ENCODE results near the gene CD160.
"Not testable (repeated sequence)": the region's sequence is repeated elsewhere in the genome, so short reads cannot be mapped to it uniquely, and the experiment has no call there.

CD160 gene

DNA sequence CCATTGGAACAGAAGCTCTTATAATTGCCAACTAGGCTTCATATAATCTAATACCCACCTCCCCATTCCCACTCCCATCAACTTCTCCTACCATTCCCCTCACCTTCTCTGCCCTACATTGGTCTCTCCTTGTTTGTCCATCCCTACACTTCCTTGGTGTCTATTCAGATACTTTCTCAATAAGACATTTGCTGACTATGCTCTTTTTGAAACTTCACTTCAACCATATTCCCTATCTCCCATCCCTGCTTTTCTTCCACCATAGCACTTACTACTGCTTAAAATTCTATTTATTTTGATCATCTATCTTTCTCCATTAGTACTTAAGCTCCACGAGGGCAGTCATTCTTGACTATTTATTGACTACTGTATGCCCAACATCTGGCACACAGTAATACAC, 40.4 kb downstream of the CD160 start:
- DNase-seq = no peak

DNA sequence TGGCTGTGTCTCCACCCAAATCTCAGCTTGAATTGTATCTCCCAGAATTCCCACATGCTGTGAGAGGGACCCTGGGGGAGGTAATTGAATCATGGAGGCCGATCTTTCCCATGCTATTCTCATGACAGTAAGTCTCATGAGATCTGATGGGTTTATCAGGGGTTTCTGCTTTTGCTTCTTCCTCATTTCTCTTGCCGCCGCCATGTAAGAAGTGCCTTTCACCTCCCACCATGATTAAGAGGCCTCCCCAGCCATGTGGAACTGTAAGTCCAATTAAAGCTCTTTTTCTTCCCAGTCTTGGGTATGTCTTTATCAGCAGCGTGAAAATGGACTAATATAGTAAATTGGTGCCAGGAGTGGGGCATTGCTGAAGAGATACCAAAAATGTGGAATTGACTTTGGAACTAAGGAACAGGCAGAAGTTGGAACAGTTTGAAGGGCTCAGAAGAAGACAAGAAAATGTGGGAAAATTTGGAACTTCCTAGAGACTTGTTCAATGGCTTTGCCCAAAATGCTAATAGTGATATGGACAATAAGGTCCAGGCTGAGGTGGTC, 41.2 kb downstream of the CD160 start:
- not testable (repeated sequence) for DNase-seq

DNA sequence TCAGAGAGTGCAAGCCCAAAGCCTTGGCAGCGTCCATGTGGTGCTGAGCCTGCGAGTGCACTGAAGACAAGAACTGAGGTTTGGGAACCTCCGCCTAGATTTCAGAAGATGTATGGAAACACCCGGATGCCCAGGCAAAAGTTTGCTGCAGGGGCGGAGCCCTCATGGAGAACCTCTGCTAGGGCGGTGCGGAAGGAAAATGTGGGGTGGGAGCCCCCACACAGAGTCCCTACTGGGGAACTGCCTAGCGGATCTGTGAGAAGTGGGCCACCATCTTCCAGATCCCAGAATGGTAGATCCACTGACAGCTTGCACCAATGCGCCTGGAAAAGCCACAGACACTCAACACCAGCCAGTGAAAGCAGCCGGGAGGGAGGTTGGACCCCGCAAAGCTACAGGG, 42.2 kb downstream of the CD160 start:
- DNase-seq = not testable (repeated sequence)

DNA sequence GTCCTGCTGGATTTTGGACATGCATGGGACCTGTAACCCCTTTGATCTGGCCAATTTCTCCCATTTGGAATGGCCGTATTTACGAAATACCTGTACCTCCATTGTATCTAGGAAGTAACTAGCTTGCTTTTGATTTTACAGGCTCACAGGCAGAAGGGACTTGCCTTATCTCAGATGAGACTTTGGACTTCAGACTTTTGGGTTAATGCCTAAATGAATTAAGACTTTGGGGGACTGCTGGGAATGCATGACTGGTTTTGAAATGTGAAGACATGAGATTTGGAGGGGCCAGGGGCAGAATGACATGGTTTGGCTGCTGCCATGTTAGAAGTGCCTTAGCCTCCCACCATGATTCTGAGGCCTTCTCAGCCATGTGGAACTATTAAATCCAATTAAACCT, 42.7 kb downstream of the CD160 start:
- DNase-seq = not testable (repeated sequence)

DNA sequence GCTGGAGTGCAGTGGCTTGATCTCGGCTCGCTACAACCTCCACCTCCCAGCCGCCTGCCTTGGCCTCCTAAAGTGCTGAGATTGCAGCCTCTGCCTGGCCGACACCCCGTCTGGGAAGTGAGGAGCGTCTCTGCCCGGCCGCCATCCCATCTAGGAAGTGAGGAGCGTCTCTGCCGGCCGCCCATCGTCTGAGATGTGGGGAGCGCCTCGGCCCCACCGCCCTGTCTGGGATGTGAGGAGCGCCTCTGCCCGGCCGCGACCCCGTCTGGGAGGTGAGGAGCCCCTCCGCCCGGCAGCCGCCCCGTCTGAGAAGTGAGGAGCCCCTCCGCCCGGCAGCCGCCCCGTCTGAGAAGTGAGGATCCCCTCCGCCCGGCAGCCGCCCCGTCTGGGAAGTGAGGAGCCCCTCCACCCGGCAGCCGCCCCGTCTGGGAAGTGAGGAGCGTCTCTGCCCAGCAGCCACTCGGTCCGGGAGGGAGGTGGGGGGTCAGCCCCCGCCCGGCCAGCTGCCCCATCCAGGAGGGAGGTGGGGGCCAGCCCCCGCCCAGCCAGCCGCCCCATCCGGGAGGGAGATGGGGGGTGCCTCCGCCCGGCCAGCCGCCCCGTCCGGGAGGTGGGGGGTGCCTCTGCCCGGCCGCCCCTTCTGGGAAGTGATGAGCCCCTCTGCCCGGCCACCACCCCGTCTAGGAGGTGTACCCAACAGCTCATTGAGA, 45.1 kb downstream of the CD160 start:
- not testable (repeated sequence) for DNase-seq

DNA sequence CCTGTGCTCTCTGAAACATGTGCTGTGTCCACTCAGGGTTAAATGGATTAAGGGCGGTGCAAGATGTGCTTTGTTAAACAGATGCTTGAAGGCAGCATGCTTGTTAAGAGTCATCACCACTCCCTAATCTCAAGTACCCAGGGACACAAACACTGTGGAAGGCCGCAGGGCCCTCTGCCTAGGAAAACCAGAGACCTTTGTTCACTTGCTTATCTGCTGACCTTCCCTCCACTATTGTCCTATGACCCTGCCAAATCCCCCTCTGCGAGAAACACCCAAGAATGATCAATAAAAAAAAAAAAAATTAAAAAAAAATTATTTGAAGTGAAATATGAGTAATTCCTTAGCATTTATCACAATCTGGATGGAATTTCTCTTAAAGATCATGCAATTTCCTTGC, 45.8 kb downstream of the CD160 start:
- DNase-seq = not testable (repeated sequence)

DNA sequence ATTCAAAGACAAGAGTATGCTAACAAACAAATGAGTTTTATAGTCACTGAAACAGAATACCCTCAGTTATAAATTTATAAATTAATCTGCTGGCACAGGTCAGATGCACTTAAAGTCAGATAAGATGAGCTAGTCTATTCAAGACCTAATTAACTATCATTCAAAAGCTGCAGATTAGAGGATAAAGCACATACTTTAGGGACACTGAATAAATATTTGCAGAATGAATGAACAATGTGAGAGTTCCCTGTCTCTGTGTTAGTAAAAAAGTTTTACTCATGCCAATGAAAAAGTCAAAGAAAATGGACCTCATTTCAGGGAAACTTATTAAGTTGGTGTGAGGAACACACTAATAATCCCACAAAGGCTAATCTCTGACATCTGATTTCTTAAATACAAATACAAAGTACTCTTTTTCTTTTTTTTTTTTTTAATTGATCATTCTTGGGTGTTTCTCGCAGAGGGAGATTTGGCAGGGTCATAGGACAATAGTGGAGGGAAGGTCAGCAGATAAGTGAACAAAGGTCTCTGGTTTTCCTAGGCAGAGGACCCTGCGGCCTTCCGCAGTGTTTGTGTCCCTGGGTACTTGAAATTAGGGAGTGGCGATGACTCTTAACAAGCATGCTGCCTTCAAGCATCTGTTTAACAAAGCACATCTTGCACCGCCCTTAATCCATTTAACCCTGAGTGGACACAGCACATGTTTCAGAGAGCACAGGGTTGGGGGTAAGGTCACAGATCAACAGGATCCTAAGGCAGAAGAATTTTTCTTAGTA, 46.5 kb downstream of the CD160 start:
- DNase-seq = not testable (repeated sequence)

DNA sequence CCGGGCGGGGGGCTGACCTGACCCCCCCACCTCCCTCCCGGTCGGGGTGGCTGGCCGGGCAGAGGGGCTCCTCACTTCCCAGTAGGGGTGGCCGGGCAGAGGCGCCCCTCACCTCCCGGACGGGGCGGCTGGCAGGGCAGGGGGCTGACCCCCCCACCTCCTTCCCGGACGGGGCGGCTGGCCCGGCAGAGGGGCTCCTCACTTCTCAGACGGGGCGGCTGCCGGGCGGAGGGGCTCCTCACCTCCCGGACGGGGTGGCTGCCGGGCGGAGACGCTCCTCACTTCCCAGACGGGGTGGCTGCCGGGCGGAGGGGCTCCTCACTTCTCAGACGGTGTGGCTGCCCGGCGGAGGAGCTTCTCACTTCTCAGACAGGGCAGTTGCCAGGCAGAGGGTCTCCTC, 47.6 kb downstream of the CD160 start:
- DNase-seq = not testable (repeated sequence)

DNA sequence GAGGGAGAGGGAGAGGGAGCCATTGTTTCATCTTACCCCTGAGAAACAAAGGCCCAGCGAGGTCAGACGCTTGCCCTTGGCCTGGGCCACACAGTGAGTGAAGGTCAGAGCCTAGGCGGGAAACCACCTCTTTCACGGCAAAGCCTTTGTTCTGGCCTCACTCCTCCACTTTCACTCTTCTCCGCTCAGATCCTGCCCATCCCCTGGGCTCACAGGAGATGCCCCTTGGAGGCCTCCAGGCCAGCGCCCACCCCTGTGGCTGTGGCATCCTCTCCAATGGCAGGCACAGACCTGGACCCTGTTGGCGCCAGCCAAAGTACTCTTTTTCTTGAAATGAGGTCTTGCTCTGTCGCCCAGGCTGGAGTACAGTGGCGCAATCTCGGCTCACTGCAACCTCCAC, 48.7 kb downstream of the CD160 start:
- DNase-seq = not testable (repeated sequence)

DNA sequence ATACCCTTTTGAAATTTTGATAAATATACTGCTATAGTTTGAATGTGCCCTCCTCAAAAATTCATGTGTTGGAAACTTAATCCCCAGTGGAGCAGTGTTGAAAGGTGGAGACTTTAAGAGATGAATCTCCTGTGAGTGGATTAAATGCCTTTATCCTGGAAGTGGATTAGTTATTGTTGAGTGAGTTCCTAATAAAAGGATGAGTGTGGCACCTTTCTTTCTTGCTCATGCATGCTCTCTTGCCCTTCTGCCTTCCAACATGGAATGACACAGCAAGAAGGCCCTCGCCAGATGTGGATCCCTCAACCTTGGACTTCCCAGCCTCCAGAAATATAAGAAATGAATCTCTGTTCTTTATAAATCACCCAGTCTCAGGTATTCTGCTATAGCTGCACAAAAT, 51.8 kb downstream of the CD160 start:
- no peak for DNase-seq

DNA sequence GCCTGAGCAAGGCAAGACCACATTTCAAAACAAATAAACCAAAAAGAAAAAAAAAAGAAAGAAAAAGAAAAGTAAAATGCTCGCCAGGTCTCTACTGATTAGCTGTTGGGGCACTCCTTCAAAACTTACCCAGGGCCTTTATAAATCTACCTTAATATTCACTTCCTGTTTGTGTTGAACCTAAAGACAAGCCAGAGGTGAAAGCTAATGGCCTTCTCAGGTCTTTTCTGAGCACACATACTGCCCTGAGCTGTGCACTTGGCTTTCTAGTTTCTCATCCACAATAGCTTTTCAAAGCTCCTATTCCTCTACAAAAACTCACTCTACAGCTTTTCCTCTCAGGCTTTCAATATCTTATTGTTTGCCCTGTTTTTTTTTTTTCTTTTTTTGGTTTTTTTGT, 54.1 kb downstream of the CD160 start:
- DNase-seq = no peak

DNA sequence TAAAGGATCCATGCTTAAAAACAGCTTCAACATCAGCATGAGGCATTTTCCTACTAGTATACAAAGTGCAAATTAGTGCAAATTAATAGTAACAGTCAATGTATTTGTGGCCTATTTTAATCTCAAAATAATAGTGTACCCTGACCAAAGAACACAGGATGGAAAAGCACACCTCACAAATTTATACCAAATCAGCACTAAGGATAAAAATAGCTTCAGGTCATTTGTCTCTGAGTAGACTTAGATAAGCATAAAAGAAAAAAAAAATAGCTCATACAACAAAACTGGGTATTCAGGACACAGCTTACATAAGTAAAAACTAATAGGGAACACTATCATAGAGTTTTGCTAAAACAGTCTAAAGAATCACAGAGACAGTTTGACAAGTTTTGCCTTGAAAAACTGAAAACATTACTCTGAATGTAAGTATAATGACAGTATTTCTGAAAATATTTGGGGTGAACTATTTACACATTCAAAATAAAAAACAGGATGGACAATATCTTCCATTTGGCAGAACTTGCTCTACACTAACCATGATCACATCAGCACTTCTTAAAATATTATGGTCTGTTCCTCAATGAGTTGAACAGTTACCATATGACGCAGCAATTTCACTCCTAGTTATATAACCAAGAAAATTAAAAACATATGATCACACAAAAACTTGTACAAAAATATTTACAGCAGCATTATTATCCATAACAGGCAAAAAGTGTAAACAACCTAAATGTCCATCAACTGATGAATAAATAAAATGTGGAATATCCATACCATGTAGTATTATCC, 58.3 kb downstream of the CD160 start:
- DNase-seq = no peak

DNA sequence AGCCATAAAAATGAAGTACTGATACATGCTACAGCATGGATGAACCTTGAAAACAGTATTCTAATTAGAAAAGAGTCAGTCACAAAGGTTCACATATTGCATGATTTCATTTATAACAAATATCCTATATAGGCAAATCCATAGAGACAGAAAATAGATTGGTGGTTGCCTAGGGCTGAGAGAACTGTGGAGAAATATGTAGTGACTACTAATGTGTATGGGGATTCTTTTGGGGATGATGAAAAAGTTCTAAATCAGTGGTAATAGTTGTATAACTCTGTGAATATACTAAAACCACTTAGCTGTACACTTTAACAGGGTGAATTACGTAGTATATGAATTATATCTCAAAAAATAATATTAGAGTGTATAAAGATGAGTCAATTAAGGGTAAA, 58.8 kb downstream of the CD160 start:
- no peak for DNase-seq

DNA sequence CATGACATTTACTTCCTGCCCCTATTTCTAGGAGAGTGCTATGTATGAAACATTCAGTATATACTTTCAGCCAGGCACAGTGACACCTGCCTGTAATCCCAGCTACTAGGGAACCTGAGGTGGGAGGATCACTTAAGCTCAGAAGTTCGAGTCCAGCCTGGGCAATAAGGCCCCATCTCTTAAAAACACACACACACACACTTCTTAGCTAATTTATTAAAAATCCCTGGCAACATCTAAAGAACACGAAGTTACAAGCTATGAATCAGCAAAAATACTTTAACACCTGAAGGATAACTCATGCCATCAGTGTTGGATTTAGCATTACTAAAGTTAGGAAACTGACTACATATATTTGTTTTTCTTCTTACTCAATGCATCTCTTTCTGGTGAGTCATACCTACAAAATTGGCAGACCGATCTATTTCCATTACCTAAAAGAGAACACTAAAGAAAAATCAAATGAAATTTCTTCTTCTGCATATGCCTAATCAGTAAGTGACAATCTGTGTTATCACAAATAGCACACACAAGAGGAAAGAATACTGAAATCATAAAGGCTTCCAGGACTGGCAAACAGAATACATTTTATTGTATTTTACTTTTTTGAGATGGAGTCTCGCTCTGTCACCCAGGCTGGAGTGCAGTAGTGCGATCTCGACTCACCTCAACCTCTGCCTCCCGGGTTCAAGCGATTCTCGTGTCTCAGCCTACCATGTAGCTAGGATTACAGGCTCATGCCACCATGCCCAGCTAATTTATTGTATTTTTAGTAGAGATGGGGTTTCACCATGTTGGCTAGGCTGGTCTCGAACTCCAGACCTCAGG, 63.2 kb downstream of the CD160 start:
- DNase-seq = no peak

DNA sequence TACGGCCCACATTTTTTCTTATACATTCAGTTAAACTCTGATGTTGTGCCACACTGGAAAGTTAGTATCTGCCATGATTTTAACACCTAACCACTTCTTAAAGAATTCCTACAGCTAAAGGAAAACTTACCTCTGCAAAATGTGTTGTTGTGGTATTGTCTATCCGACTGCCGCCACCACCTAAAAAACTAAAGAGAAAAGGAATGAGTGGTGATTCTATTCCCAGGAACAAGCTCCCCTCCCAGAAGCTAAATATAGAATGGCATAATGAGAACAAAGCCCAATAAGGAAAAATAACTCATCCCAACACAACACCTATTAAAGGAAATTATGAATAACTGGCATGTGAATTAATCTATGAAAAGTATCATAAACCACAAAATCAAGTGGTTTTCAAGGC, 65.1 kb downstream of the CD160 start:
- DNase-seq = no peak

DNA sequence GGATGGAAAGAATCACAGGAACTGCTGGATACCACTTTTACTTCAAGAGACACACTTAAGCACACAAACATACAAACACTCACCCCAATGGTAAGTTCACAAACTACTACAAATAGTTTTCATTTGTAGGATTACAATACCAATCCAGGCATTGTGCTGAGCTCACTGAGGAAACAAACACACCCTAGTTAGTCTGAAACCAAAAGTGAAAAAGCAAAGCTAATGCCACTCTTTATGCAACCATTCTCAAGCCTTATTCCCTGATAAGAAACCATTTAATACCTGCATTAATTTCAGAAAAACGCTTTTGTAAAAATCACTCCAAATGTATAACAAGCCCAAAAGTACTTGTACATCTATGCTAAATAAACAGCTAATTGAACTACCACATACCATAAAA, 66.2 kb downstream of the CD160 start:
- DNase-seq = no peak

DNA sequence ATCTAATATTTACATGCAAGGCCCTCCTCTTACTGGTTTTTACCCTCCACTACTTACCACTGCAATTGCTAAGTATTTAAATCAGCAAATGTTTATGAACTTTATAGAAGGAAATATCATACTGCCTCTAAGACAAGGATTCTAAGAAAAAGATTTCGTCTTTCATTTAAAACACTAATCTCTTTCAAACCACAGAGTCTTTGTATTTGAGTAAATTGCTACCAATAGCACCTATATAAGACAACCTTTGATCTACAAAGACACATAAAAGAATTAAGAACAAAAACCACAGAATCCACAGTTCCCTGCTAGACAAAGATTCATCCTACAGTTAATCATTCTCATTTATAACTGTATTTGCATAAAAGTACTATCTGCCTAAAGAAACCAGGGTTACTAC, 67.0 kb downstream of the CD160 start:
- DNase-seq = no peak

DNA sequence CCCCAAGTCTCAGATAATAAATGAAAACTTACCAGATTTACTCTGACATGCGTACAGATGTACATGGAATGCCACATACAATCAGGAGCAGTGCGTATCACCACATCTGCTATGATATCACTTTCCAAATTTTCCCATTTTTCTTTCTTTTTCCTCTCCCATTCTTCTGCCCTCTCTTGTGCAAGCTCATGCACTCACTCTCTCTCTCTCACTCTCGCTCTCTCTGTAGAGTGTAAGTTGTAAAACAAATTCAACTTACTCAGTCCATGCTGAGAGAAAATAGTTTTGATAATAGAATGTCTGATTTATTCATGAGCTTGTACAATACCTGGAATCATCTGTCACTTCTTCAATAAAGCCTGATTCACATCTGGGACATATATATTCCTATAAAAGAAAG, 69.3 kb downstream of the CD160 start:
- no peak for DNase-seq

Measured in CD4-positive, alpha-beta T cell treated with Interferon gamma for 1 hour (primary cell).